AML-193 (cell line): Measurements from ENCODE around the gene STMN3.

Experiments used
- DNase-seq, 2 experiments: peaks; one replicate each; lab custom pipeline; 2025; lab: John Stamatoyannopoulos, UW

Gene STMN3

GRCh38 chr20:63653041-63653973 is at the start of gene STMN3:
STMN3 (minus strand) TSS chr20:63653424; CDS start chr20:63653345, 79 bp downstream.
- DNase-seq = peak; percentile 76 to 85

- no peak for DNase-seq
Measured at GRCh38 chr20:63702036-63702665, 48.9 kb upstream of the STMN3 start.

GRCh38 chr20:63701329-63702035 is 48.3 kb upstream of the STMN3 start:
- DNase-seq = no peak

GRCh38 chr20:63701051-63701328 is 47.8 kb upstream of the STMN3 start:
- no peak for DNase-seq

GRCh38 chr20:63700199-63701050 is 47.2 kb upstream of the STMN3 start:
- DNase-seq = no peak

- DNase-seq = no peak
Measured at GRCh38 chr20:63699466-63700198, 46.4 kb upstream of the STMN3 start.

- DNase-seq = no peak
Measured at GRCh38 chr20:63698739-63699465, 45.7 kb upstream of the STMN3 start.

- no peak for DNase-seq
Measured at GRCh38 chr20:63697868-63698545, 44.8 kb upstream of the STMN3 start.

- no peak for DNase-seq
Measured at GRCh38 chr20:63697357-63697867, 44.2 kb upstream of the STMN3 start.

GRCh38 chr20:63696628-63697356 is 43.6 kb upstream of the STMN3 start, which contains the start of gene TNFRSF6B:
TNFRSF6B (plus strand) TSS chr20:63696652; CDS start chr20:63696768, 116 bp downstream.
- DNase-seq = no peak

GRCh38 chr20:63696306-63696627 is 43.0 kb upstream of the STMN3 start:
- no peak for DNase-seq

GRCh38 chr20:63695424-63696305 is 42.4 kb upstream of the STMN3 start:
- no peak for DNase-seq

- no peak for DNase-seq
Measured at GRCh38 chr20:63694584-63695423, 41.6 kb upstream of the STMN3 start.

- no peak for DNase-seq
Measured at GRCh38 chr20:63693733-63694583, 40.7 kb upstream of the STMN3 start.

GRCh38 chr20:63693083-63693732 is 40.0 kb upstream of the STMN3 start:
- no peak for DNase-seq
